ENCODE data around the gene UTP25.
"Not testable (repeated sequence)": the region's sequence is repeated elsewhere in the genome, so short reads cannot be mapped to it uniquely, and the experiment has no call there.

Gene UTP25

GRCh38 chr1:209895709-209896108 lies 67.9 kb downstream of the UTP25 start:
- no peak for DNase-seq (ENCODE audit: low read depth)

DNA sequence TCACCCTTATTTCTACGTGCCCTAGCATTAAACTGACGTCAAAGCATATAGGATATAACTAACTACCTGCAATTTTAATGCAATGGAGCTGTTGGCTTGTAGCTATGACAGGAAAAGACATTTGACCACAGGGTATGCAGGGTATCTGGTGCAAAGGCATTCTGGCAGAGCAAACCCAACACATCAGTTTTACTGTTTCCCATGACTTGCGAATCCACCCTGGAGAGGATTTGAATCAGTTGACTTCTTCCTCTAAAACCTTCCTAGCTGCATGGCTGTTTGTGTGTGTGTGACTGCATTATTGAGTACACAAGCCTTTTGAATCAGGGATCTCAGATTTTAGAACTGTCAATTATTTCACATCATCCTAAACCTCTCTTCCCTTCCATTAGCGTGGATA lies 68.6 kb downstream of the UTP25 start:
- no peak for DNase-seq (ENCODE audit: low read depth)

DNA sequence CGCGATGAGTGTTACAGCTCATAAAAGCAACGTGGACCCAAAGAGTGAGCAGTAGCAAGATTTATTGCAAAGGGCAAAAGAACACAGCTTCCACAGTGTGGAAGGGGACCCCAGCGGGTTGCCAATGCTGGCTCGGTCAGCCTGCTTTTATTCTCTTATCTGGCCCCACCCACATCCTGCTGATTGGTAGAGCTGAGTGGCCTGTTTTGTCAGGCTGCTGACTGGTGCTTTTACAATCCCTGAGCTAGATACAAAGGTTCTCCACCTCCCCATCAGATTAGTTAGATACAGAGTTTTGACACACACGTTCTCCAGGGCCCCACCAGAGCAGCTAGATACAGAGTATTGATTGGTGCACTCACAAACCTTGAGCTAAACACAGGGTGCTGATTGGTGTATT lies 70.5 kb downstream of the UTP25 start:
- not testable (repeated sequence) for DNase-seq (ENCODE audit: low read depth)

DNA sequence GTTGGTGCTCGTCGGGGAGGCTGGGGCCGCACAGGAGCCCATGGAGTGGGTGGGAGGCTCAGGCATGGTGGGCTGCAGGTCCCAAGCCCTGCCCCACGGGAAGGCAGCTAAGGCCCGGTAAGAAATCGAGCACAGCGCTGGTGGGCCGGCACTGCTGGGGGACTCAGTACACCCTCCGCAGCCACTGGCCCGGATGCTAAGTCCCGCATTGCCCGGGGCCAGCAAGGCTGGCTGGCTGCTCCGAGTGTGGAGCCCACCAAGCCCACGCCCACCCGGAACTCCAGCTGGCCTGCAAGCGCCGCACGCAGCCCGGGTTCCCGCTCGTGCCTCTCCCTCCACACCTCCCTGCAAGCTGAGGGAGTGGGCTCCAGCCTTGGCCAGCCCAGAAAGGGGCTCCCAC lies 71.1 kb downstream of the UTP25 start:
- DNase-seq (ENCODE audit: low read depth) = not testable (repeated sequence)

DNA sequence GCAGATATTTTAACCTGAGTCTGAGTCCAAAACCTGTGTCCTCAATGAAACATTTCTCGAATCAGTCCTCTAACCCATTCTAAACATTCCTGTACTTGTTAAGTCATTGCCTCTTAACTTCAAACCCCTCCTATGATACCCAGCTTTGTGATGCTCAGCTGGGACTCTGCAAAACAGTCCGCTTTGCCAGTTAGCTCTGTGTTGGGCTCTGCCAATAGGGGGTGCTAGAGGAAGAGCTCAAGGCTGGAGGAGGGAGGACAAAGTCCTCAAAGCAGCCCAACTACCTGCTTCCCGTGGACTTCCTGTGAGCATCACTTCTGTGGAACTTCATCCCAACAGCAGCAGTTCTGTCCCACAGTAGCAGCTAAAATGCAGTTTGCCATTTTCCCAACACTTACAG lies 72.2 kb downstream of the UTP25 start:
- DNase-seq (ENCODE audit: low read depth) = no peak

DNA sequence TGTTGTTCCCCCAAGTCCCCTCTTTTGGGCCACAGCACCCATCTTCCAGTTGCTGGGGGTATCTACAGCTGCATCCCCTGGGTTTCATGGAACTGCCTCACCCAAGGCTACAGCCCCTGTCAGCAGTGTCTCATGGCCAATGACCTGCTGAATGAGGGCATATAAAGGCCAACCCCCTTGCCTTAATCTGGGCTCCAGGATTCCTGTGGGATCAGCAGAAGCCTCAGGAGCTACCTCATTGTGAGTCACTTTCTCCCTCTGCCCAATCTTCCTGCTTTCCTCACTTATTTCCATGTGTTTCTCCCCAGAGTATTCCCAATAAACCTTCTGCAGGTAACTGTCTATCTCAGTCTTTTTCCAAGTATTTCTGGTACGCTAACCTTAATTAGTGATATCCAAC lies 73.0 kb downstream of the UTP25 start:
- no peak for DNase-seq (ENCODE audit: low read depth)

DNA sequence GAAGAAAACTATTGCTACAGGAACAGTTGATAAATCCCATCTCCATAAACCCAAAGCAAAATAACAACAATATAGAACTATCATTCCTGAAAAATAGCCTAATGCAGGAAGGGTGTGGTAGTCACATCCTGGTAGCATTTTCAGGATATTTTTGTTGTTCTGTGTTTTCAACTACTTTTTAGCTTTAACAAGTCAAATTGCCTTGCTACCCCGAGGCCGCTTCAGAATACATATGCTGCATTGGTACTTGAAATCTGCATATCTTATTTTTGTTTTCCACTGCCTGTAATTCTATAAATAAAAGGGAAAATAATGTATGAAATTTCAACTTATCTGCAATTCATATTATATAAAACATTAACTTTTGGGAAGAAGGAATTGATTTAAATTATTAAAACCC lies 73.4 kb downstream of the UTP25 start:
- DNase-seq (ENCODE audit: low read depth) = no peak

DNA sequence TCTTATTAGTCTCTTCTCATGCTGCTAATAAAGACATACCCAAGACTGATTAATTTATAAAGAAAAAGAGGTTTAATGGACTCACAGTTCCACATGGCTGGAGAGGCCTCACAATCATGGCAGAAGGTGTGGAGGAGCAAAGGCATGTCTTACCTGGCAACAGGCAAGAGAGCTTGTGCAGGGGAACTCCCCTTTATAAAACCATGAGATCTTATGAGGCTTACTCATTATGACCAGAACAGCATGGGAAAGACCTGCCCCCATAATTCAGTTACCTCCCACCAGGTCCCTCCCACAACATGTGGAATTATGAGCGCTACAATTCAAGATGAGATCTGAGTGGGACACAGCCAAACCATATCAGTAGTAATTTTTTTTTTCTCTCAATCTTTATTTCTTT lies 77.0 kb downstream of the UTP25 start:
- DNase-seq (ENCODE audit: low read depth) = not testable (repeated sequence)
